ENCODE results near the gene CD53.
"Not testable (repeated sequence)": the region's sequence is repeated elsewhere in the genome, so short reads cannot be mapped to it uniquely, and the experiment has no call there.

CD53 gene

DNA sequence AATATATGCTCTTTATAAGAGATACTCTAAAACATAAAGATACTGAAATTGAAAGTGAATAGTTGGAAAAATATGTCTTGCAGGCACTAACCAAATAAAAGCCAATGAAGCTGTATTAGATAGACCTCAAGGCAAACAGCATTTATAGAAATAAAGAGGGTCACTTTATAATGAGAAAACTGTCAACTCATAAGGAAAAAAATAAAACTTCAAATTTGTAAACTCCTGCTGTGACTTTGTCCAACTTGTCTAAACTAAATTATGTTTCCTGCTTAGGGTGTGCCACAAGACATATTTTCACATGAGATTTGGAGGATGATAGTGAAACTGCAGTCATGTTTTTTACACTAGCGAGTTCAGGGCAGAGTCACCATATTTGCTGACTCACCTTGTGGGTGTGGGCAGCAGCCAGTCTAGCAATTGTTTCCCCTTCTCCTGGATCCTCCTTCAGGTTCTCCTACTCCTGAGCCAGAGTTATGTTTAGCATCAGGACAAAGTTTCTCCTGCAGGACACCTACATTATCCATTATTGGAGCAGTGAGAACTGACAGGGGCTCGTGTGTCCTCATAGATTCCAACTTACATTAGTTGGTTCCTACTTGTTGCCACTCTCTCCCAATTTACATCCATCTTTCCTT is 43.8 kb downstream of the CD53 start:
- DNase-seq: no peak

DNA sequence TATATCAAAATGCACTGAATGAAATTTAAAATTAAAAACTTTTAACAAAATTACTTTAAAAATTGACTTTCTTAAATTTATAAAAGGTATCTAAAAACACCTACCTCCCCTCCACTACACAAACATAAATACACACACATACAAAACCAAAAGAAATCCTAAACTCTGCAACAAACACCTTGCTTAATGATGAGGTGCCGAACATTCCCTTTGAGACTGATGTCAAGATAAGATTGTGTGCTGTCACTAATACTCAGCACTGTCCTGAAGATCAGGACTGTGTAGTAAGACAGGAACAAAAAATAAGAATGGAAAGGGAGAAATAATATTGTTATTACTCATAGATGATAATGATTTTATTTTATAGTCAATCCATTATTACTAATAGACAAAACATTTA is 45.1 kb downstream of the CD53 start:
- DNase-seq: no peak

DNA sequence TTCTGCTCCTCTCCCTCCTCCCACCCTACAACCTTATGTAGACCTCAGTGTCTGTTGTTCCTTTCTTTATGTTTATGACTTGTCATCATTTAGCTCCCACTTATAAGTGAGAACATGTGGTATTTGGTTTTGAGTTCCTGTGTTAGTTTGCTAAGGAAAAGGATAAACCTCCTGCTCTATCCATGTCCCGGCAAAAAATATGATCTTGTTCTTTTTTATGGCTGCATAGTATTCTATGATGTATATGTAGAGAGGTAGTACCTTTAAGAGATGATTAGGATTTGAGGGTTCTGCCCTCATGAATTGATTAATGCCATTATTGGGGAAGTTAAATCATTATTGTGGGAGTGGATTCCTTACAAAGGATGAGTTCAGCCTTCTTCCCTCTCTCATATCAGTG is 49.0 kb downstream of the CD53 start:
- no peak for DNase-seq

DNA sequence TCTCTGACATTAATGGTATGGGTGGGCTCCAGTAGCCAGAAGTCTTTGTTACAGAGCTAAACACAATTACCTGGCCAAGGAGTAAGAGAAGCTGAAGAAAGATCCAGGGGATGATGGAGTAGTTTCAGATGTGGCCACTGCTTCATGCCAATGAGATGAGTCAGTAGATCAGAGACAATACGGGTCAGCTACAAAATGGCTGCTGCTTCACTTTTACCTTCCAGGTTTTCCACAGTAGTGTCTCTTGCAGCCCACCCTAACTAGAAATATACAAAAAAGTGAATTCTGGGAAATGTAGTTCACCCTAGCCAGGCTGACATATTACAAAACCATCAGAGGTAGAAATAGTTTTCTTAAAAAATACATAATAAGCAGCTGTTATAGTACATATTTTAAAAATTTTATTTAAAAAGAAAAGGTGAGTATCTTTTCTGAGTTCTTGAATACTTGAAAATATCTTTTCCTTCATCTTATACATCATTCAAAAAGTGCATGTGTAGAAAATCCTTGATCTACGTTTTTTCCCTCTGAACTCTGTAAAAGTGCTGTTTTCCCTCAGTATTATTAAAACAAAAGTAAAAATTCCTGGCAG is 54.6 kb downstream of the CD53 start:
- DNase-seq: no peak

DNA sequence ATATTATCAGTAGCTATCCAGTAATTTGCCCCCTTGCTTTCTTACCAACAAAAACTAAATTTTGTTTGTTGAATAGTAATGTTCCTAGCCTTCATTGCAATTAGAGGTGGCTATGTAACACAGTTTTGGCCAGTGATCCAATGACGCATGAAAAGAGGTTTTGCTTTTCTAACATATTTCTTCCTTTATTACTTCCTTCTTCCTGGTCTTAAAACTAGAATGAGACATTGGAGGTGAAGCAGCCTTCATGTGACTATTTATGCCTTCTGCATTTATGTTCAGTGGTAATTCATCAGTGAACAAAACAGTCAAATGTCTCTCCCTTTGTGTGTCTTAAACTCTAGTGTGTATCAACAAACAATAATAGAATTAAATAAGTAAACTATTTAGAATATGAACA is 55.2 kb downstream of the CD53 start:
- no peak for DNase-seq

DNA sequence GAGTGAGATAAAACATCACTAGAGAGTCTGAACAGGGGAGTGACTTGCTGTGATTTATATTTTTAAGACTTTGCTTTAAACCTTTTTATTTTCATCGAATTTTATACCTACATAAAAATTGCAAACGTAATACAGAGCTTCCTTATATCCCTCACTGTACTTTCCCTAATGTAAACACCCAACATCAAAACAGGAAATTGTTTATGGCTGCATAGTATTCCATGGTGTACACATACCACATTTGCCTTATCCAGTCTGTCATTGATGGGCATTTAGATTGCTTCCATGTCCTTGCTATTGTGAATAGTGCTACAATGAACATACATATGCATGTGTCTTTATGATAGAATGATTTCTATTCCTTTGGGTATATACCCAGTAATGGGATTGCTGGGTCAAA is 56.0 kb downstream of the CD53 start:
- DNase-seq: no peak

DNA sequence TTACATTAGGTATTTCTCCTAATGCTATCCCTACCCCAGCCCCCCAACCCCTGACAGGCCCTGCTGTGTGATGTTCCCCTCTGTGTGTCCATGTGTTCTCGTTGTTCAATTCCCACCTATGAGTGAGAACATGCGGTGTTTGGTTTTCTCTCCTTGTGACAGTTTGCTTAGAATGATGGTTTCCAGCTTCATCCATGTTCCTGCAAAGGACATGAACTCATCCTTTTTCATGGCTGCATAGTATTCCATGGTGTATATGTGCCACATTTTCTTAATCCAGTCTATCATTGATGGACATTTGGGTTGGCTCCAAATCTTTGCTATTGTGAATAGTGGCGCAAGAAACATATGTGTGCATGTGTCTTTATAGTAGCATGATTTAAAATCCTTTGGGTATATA is 58.1 kb downstream of the CD53 start:
- not testable (repeated sequence) for DNase-seq

DNA sequence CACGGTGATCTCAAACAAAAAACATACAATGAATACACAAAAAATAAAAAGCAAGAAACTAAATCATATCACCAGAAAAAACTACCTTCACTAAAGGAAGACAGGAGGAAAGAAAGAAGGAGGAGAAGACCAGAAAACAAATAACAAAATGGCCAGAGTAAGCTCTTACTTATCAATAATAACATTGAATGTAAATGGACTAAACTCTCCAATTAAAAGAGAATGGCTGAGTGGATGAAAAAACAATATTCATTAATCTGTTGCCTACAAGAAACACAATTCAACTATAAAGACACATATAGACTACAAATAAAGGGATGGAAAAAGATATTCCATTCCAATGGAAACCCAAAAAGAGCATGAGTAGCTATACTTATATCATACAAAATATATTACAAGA is 63.6 kb downstream of the CD53 start:
- no peak for DNase-seq

DNA sequence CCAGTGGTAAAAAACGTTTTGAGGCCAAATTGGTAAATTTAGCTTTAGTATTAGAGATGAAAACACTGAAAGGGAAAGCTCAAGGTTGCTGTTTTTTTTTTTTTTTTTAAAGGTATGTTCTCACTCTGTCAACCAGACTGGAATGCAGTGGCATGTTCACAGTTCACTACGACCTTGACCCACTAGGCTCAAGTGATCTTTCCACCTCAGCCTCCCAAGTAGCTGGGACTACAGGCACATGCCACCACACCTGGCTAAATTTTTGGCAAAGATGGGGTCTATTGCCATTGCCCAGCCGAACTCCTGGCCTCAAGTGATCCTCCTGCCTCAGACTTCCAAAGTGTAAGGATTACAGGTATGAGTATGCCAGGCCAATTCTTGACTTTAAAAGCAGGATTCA is 71.9 kb downstream of the CD53 start:
- DNase-seq: no peak

DNA sequence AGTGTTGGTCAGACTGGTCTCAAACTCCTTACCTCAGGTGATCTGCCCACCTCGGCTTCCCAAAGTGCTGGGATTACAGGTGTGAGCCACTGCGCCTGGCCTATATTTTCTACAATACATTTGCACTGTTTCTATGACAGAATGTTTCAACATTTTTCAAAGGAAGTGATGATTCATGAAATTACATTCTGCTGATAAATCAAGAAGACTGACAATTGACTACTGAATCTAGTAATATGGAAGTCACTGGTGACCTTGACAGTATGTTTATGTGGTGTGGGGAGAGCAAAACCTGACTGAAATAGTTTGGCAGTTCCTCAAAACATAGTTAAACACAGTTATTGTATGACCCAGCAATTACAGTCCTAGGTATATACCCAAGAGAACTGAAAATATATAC is 72.7 kb downstream of the CD53 start:
- DNase-seq: no peak

DNA sequence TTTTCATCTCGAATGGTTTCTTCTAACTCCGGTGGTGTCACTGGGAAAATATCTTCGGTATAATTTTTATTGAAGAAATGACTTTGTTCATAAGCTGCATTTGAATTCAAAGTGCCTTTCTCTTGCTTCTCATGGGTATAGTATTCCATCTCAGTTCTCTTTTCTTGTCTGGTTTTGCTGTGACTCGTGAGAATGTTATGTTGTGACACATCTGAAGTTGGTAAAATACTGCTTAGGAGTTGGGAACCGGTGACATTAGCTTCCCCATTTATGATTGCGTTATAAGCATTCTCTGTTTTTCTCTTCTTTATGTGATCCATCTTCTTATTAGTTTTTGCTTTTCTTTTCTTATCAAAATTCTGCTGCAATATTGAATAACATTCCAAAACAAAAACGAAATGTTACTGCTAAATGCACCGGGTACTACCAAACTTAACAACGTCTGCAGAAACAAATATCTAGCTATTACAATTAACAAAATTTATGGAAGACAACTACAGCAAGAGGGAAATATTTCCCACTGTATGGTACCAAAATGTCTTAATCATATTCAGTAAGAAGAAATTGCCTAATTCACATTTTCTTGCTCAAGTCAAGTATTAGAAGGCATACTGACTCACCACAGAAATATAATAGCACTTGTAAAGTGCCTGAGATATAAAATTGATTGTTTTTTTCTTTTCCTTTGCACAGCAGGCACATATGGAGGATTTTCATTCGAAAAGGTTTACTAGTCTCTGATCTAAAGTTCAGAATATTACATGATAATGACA is 75.3 kb downstream of the CD53 start:
- no peak for DNase-seq
